ENCODE data around the gene CCDC144A.
"Not testable (repeated sequence)": the region's sequence is repeated elsewhere in the genome, so short reads cannot be mapped to it uniquely, and the experiment has no call there.

DNA sequence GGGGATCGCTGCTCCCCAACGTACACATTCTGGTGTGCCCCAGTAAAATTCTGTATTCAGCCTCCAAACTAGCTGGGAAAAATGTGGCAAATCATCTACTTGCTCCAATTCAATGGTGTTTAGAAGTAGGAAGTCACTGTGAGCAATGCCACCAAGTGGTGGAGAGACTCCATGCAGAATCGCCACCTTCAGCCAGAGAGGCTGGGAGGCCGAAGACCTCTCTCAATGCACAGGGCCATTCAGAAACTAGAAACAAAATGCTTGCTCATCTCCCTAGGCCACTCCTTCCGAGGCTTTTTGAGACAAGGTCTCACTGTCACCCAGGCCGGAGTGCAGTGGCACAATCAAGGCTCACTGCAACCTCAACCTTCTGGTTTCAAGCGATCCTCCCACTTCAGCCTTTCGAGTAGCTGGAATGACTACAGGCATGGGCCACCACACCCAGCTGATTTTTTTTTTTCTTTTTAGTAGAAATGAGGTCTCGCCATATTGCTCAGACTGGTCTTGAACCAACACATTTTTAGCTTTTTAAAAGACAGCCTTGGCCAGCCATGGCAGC lies 100.4 kb downstream of the CCDC144A start:
- TF ChIP-seq, protein P1, sequence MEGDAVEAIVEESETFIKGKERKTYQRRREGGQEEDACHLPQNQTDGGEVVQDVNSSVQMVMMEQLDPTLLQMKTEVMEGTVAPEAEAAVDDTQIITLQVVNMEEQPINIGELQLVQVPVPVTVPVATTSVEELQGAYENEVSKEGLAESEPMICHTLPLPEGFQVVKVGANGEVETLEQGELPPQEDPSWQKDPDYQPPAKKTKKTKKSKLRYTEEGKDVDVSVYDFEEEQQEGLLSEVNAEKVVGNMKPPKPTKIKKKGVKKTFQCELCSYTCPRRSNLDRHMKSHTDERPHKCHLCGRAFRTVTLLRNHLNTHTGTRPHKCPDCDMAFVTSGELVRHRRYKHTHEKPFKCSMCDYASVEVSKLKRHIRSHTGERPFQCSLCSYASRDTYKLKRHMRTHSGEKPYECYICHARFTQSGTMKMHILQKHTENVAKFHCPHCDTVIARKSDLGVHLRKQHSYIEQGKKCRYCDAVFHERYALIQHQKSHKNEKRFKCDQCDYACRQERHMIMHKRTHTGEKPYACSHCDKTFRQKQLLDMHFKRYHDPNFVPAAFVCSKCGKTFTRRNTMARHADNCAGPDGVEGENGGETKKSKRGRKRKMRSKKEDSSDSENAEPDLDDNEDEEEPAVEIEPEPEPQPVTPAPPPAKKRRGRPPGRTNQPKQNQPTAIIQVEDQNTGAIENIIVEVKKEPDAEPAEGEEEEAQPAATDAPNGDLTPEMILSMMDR (IDR thresholded peaks at IDR 0.05) = not testable (repeated sequence)
- not testable (repeated sequence) for TF ChIP-seq POLR2A (IDR thresholded peaks at IDR 0.05)

Data from uterus (tissue), 2 donors.